Measurements from ENCODE around the gene SRPK1.

SRPK1 gene

GRCh38 chr6:35898003-35898402, 22.9 kb downstream of the SRPK1 start:
- no peaks in the 10 kb centered on the region for H3F3A ChIP-seq (ENCODE audit: insufficient read depth, low read length)
- H3K36me3 ChIP-seq (ENCODE audit: insufficient read depth, low read length) = peaks cover 76% of the 10 kb centered on the region
- H3K79me2 ChIP-seq (ENCODE audit: insufficient read depth, low read length) = peaks cover 94% of the 10 kb centered on the region
- H3K27ac ChIP-seq (ENCODE audit: low read depth, low read length, poor library complexity, severe bottlenecking) = no peak overlapping the region
- H2AFZ ChIP-seq (ENCODE audit: low read length) = no peak overlapping the region
- TF ChIP-seq CTCF (IDR thresholded peaks at IDR 0.05; ENCODE audit: low read length) (no peak), EZH2 (IDR thresholded peaks at IDR 0.05; ENCODE audit: borderline replicate concordance, low read length) (no peak)
- H3K9me2 ChIP-seq (ENCODE audit: low read depth, low read length) = no peaks in the 10 kb centered on the region
- no peaks in the 10 kb centered on the region for H3K9me3 ChIP-seq (ENCODE audit: low read length)
- H3K27me3 ChIP-seq (ENCODE audit: insufficient read depth, low read length) = no peaks in the 10 kb centered on the region
- H3K4me2 ChIP-seq (ENCODE audit: low read length) = no peak overlapping the region
- no peak overlapping the region for H3K4me3 ChIP-seq (ENCODE audit: low read depth, low read length, poor library complexity, severe bottlenecking)
- H4K20me1 ChIP-seq (ENCODE audit: insufficient read depth, low read length) = no peaks in the 10 kb centered on the region
- H3K4me1 ChIP-seq (ENCODE audit: insufficient read depth, low read length, severe bottlenecking) = no peaks in the 10 kb centered on the region
- no peak overlapping the region for H3K9ac ChIP-seq (ENCODE audit: low read length)

DNA sequence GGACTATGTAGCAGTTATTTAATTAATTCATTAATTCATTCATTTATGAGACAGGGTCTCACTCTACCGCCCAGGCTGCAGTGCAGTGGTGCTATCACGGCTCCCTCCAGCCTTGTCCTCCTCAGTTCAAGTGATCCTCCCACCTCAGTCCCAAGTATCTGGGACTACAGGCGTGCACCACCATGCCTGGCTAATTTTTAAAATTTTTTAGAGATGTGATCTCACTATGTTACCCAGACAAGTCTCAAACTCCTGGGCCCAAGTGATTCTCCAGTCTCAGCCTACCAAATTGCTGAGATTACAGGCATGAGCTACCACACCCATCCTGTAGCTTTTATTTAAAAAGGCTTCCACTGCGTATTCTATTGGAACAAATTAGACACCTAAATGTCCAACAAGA, 23.4 kb downstream of the SRPK1 start:
- H3K4me3 ChIP-seq (ENCODE audit: low read depth, low read length, poor library complexity, severe bottlenecking) = no peak overlapping the region
- peaks cover 71% of the 10 kb centered on the region for H3K36me3 ChIP-seq (ENCODE audit: insufficient read depth, low read length)
- no peak for TF ChIP-seq EZH2 (IDR thresholded peaks at IDR 0.05; ENCODE audit: borderline replicate concordance, low read length)
- TF ChIP-seq CTCF (IDR thresholded peaks at IDR 0.05; ENCODE audit: low read length) = no peak
- H3K4me1 ChIP-seq (ENCODE audit: insufficient read depth, low read length, severe bottlenecking) = no peaks in the 10 kb centered on the region
- no peaks in the 10 kb centered on the region for H3K9me3 ChIP-seq (ENCODE audit: low read length)
- no peak overlapping the region for H3K4me2 ChIP-seq (ENCODE audit: low read length)
- no peak overlapping the region for H3K27ac ChIP-seq (ENCODE audit: low read depth, low read length, poor library complexity, severe bottlenecking)
- no peaks in the 10 kb centered on the region for H3F3A ChIP-seq (ENCODE audit: insufficient read depth, low read length)
- no peaks in the 10 kb centered on the region for H4K20me1 ChIP-seq (ENCODE audit: insufficient read depth, low read length)
- H3K9ac ChIP-seq (ENCODE audit: low read length) = no peak overlapping the region
- H3K79me2 ChIP-seq (ENCODE audit: insufficient read depth, low read length) = peaks cover 96% of the 10 kb centered on the region
- no peaks in the 10 kb centered on the region for H3K9me2 ChIP-seq (ENCODE audit: low read depth, low read length)
- no peak overlapping the region for H2AFZ ChIP-seq (ENCODE audit: low read length)
- H3K27me3 ChIP-seq (ENCODE audit: insufficient read depth, low read length) = no peaks in the 10 kb centered on the region

GRCh38 chr6:35897036-35897435, 23.9 kb downstream of the SRPK1 start:
- TF ChIP-seq CTCF (IDR thresholded peaks at IDR 0.05; ENCODE audit: low read length) = no peak
- TF ChIP-seq EZH2 (IDR thresholded peaks at IDR 0.05; ENCODE audit: borderline replicate concordance, low read length) = no peak
- no peaks in the 10 kb centered on the region for H4K20me1 ChIP-seq (ENCODE audit: insufficient read depth, low read length)
- H3K4me2 ChIP-seq (ENCODE audit: low read length) = no peak overlapping the region
- no peak overlapping the region for H3K27ac ChIP-seq (ENCODE audit: low read depth, low read length, poor library complexity, severe bottlenecking)
- H3K4me1 ChIP-seq (ENCODE audit: insufficient read depth, low read length, severe bottlenecking) = no peaks in the 10 kb centered on the region
- no peaks in the 10 kb centered on the region for H3F3A ChIP-seq (ENCODE audit: insufficient read depth, low read length)
- H3K36me3 ChIP-seq (ENCODE audit: insufficient read depth, low read length) = peaks cover 68% of the 10 kb centered on the region
- peaks cover 96% of the 10 kb centered on the region for H3K79me2 ChIP-seq (ENCODE audit: insufficient read depth, low read length)
- H2AFZ ChIP-seq (ENCODE audit: low read length) = no peak overlapping the region
- H3K27me3 ChIP-seq (ENCODE audit: insufficient read depth, low read length) = no peaks in the 10 kb centered on the region
- no peak overlapping the region for H3K9ac ChIP-seq (ENCODE audit: low read length)
- H3K9me2 ChIP-seq (ENCODE audit: low read depth, low read length) = no peaks in the 10 kb centered on the region
- H3K9me3 ChIP-seq (ENCODE audit: low read length) = no peaks in the 10 kb centered on the region
- no peak overlapping the region for H3K4me3 ChIP-seq (ENCODE audit: low read depth, low read length, poor library complexity, severe bottlenecking)
